Liver (tissue), 3 donors: ENCODE results near the gene SERPINB4.
"Not testable (repeated sequence)": the region's sequence is repeated elsewhere in the genome, so short reads cannot be mapped to it uniquely, and the experiment has no call there.

Experiments used
- CTCF ChIP-seq: fragments of 150-350 bp; IDR thresholded peaks from 2 replicates; pipeline ENCODE4 v1.5.1; 2017; ENCODE audit warnings: improper control_type of control experiment, low read depth, low read length; ENCODE audit not compliant: missing input control
- GABPA ChIP-seq, 2 donors: IDR thresholded peaks in 1 of 2; conservative IDR thresholded peaks in 1 of 2; 2 replicates each; pipeline ENCODE4 v1.6.1; 2016; ENCODE audit warnings: antibody characterized with exemption in 2 of 2, mild to moderate bottlenecking in 1 of 2, moderate library complexity in 1 of 2
- REST ChIP-seq: IDR thresholded peaks from 2 replicates; pipeline ENCODE4 v1.6.1; 2016; ENCODE audit warnings: antibody characterized with exemption, mild to moderate bottlenecking
- donor health status: healthy.
- donor health status: healthy.

GRCh38 chr18:63658920-63659319 is 14.9 kb upstream of the SERPINB4 start:
- not testable (repeated sequence) for TF ChIP-seq CTCF; REST; GABPA (IDR thresholded peaks at IDR 0.05 in 1 of 2, conservative IDR thresholded peaks at IDR 0.05 in 1 of 2)
